ENCODE data around the gene COX7A2.

COX7A2 gene

GRCh38 chr6:75249837-75250236 is 6.2 kb upstream of the COX7A2 start:
- H3K9me3 Mint-ChIP-seq (ENCODE audit: low read depth): no peaks in the 10 kb centered on the region
- peaks cover 3% of the 10 kb centered on the region for H3K4me1 Mint-ChIP-seq (ENCODE audit: low read depth)
- H3K27ac Mint-ChIP-seq: no peak overlapping the region
- no peaks in the 10 kb centered on the region for H3K36me3 Mint-ChIP-seq
- H3K4me3 Mint-ChIP-seq: no peak overlapping the region
- no peaks in the 10 kb centered on the region for H3K27me3 Mint-ChIP-seq

- H3K27me3 Mint-ChIP-seq: no peaks in the 10 kb centered on the region
- no peaks in the 10 kb centered on the region for H3K9me3 Mint-ChIP-seq (ENCODE audit: low read depth)
- no peak overlapping the region for H3K4me3 Mint-ChIP-seq
- no peaks in the 10 kb centered on the region for H3K36me3 Mint-ChIP-seq
- peaks cover 19% of the 10 kb centered on the region for H3K4me1 Mint-ChIP-seq (ENCODE audit: low read depth)
- H3K27ac Mint-ChIP-seq: no peak overlapping the region
Measured at GRCh38 chr6:75246386-75246785, 2.8 kb upstream of the COX7A2 start.

- Mint-ChIP-seq H3K9me3 (ENCODE audit: low read depth) (no peaks in the 10 kb centered on the region), H3K4me3 (peak overlapping the region; percentile 99), H3K27ac (peak overlapping the region; percentile 99), H3K27me3 (no peaks in the 10 kb centered on the region), H3K36me3 (peaks cover 5% of the 10 kb centered on the region), H3K4me1 (ENCODE audit: low read depth) (peaks cover 36% of the 10 kb centered on the region)
Measured at GRCh38 chr6:75244063-75244584, 523 bp upstream of the COX7A2 start.

GRCh38 chr6:75236630-75237029 is 7.0 kb downstream of the COX7A2 start:
- Mint-ChIP-seq H3K36me3 (peaks cover 5% of the 10 kb centered on the region), H3K27ac (peak overlapping the region; percentile 64)

GRCh38 chr6:75235271-75235670 is 8.3 kb downstream of the COX7A2 start:
- Mint-ChIP-seq H3K4me3 (no peak overlapping the region), H3K36me3 (peaks cover 2% of the 10 kb centered on the region)

More at GRCh38 chr6:75236630-75237029, 7.0 kb downstream of the COX7A2 start:
- no peaks in the 10 kb centered on the region for H3K9me3 Mint-ChIP-seq (ENCODE audit: low read depth)
- no peaks in the 10 kb centered on the region for H3K27me3 Mint-ChIP-seq
- H3K4me1 Mint-ChIP-seq (ENCODE audit: low read depth): peaks cover 28% of the 10 kb centered on the region
- no peak overlapping the region for H3K4me3 Mint-ChIP-seq

GRCh38 chr6:75234126-75234865 is 9.3 kb downstream of the COX7A2 start:
- Mint-ChIP-seq H3K27me3 (no peaks in the 10 kb centered on the region), H3K9me3 (ENCODE audit: low read depth) (no peaks in the 10 kb centered on the region), H3K4me3 (no peak overlapping the region), H3K36me3 (peaks cover 2% of the 10 kb centered on the region), H3K27ac (peak overlapping the region; percentile 52), H3K4me1 (ENCODE audit: low read depth) (peaks cover 9% of the 10 kb centered on the region)

More at GRCh38 chr6:75235271-75235670, 8.3 kb downstream of the COX7A2 start:
- Mint-ChIP-seq H3K27ac (peak overlapping the region; percentile 58), H3K4me1 (ENCODE audit: low read depth) (peaks cover 17% of the 10 kb centered on the region), H3K9me3 (ENCODE audit: low read depth) (no peaks in the 10 kb centered on the region), H3K27me3 (no peaks in the 10 kb centered on the region)

- no peaks in the 10 kb centered on the region for H3K36me3 Mint-ChIP-seq
- no peaks in the 10 kb centered on the region for H3K9me3 Mint-ChIP-seq (ENCODE audit: low read depth)
- peaks cover 3% of the 10 kb centered on the region for H3K4me1 Mint-ChIP-seq (ENCODE audit: low read depth)
- no peaks in the 10 kb centered on the region for H3K27me3 Mint-ChIP-seq
- no peak overlapping the region for H3K4me3 Mint-ChIP-seq
- H3K27ac Mint-ChIP-seq: peak overlapping the region; percentile 16
Measured at GRCh38 chr6:75233092-75233615, 10.4 kb downstream of the COX7A2 start.

- H3K9me3 Mint-ChIP-seq (ENCODE audit: low read depth): no peaks in the 10 kb centered on the region
- H3K27me3 Mint-ChIP-seq: no peaks in the 10 kb centered on the region
- peaks cover 3% of the 10 kb centered on the region for H3K4me1 Mint-ChIP-seq (ENCODE audit: low read depth)
- no peak overlapping the region for H3K4me3 Mint-ChIP-seq
- no peaks in the 10 kb centered on the region for H3K36me3 Mint-ChIP-seq
- H3K27ac Mint-ChIP-seq: no peak overlapping the region
Measured at GRCh38 chr6:75230484-75231325, 12.9 kb downstream of the COX7A2 start.

GRCh38 chr6:75224303-75224926 is 19.2 kb downstream of the COX7A2 start:
- no peak overlapping the region for H3K4me3 Mint-ChIP-seq
- H3K27me3 Mint-ChIP-seq: peaks cover 1% of the 10 kb centered on the region

GRCh38 chr6:75223428-75223827 is 20.2 kb downstream of the COX7A2 start:
- peaks cover 2% of the 10 kb centered on the region for H3K27me3 Mint-ChIP-seq
- H3K36me3 Mint-ChIP-seq: no peaks in the 10 kb centered on the region
- no peaks in the 10 kb centered on the region for H3K9me3 Mint-ChIP-seq (ENCODE audit: low read depth)
- H3K4me1 Mint-ChIP-seq (ENCODE audit: low read depth): no peaks in the 10 kb centered on the region
- H3K27ac Mint-ChIP-seq: no peak overlapping the region
- no peak overlapping the region for H3K4me3 Mint-ChIP-seq

More at GRCh38 chr6:75224303-75224926, 19.2 kb downstream of the COX7A2 start:
- Mint-ChIP-seq H3K4me1 (ENCODE audit: low read depth) (no peaks in the 10 kb centered on the region), H3K36me3 (no peaks in the 10 kb centered on the region), H3K27ac (no peak overlapping the region), H3K9me3 (ENCODE audit: low read depth) (no peaks in the 10 kb centered on the region)

- Mint-ChIP-seq H3K27ac (no peak overlapping the region), H3K4me3 (no peak overlapping the region), H3K9me3 (ENCODE audit: low read depth) (no peaks in the 10 kb centered on the region), H3K4me1 (ENCODE audit: low read depth) (no peaks in the 10 kb centered on the region), H3K27me3 (peaks cover 8% of the 10 kb centered on the region), H3K36me3 (no peaks in the 10 kb centered on the region)
Measured at GRCh38 chr6:75222261-75222660, 21.3 kb downstream of the COX7A2 start.

- Mint-ChIP-seq H3K27me3 (peaks cover 9% of the 10 kb centered on the region), H3K27ac (no peak overlapping the region), H3K9me3 (ENCODE audit: low read depth) (no peaks in the 10 kb centered on the region), H3K4me1 (ENCODE audit: low read depth) (no peaks in the 10 kb centered on the region), H3K36me3 (no peaks in the 10 kb centered on the region), H3K4me3 (no peak overlapping the region)
Measured at GRCh38 chr6:75221116-75221515, 22.5 kb downstream of the COX7A2 start.

- Mint-ChIP-seq H3K9me3 (ENCODE audit: low read depth) (no peaks in the 10 kb centered on the region), H3K27ac (no peak overlapping the region), H3K36me3 (no peaks in the 10 kb centered on the region), H3K4me3 (no peak overlapping the region), H3K4me1 (ENCODE audit: low read depth) (no peaks in the 10 kb centered on the region), H3K27me3 (peaks cover 13% of the 10 kb centered on the region)
Measured at GRCh38 chr6:75220357-75220756, 23.2 kb downstream of the COX7A2 start.

GRCh38 chr6:75219263-75219662 is 24.3 kb downstream of the COX7A2 start:
- Mint-ChIP-seq H3K27me3 (peaks cover 13% of the 10 kb centered on the region), H3K36me3 (no peaks in the 10 kb centered on the region), H3K4me3 (no peak overlapping the region), H3K27ac (no peak overlapping the region), H3K4me1 (ENCODE audit: low read depth) (no peaks in the 10 kb centered on the region), H3K9me3 (ENCODE audit: low read depth) (no peaks in the 10 kb centered on the region)

Measured in activated naive CD8-positive, alpha-beta T cell (primary cell).